NB4 (cell line): Measurements from ENCODE around the gene ELK1.

ENCODE experiments used
- DNase-seq: peaks from one replicate; pipeline ENCODE4 v3.0.0; 2010; ENCODE audit warnings: low read depth
- H3K4me3 ChIP-seq: one replicate; pipeline ENCODE4 v1.5.1; 2011; ENCODE audit warnings: mild to moderate bottlenecking, low read depth, low read length, moderate library complexity
- CTCF ChIP-seq: IDR thresholded peaks from one replicate; pipeline ENCODE4 v1.5.1; 2012; ENCODE audit warnings: low read depth, low read length
- MAX ChIP-seq: IDR thresholded peaks from 2 replicates; pipeline ENCODE4 v1.6.1; 2011; ENCODE audit warnings: low read depth, low read length
- MYC ChIP-seq: IDR thresholded peaks from 2 replicates; pipeline ENCODE4 v1.6.1; 2011; ENCODE audit warnings: low read depth, low read length
- POLR2A ChIP-seq: IDR thresholded peaks from 2 replicates; pipeline ENCODE4 v1.6.1; 2011; ENCODE audit warnings: mild to moderate bottlenecking; ENCODE audit not compliant: insufficient read length; ENCODE audit errors: extremely low read depth

The ELK1 gene

GRCh38 chrX:47646636-47647035 lies 3.7 kb downstream of the ELK1 start:
- no peak for TF ChIP-seq MAX
- no peak for TF ChIP-seq CTCF
- no peak for TF ChIP-seq MYC
- no peak for TF ChIP-seq POLR2A
- DNase-seq = no peak
- H3K4me3 ChIP-seq = no peak overlapping the region

GRCh38 chrX:47645530-47645929 lies 4.8 kb downstream of the ELK1 start:
- TF ChIP-seq POLR2A (no peak), MYC (no peak), MAX (no peak), CTCF (no peak)
- no peak for DNase-seq
- H3K4me3 ChIP-seq = no peak overlapping the region

- no peak overlapping the region for H3K4me3 ChIP-seq
- peak; percentile 28 for DNase-seq
- TF ChIP-seq POLR2A (no peak), MYC (no peak), MAX (no peak), CTCF (no peak)
These were observed 5.7 kb downstream of the ELK1 start for GRCh38 chrX:47644557-47645091.

- no peak overlapping the region for H3K4me3 ChIP-seq
- no peak for TF ChIP-seq MYC
- no peak for TF ChIP-seq POLR2A
- peak; percentile 35 for TF ChIP-seq CTCF
- no peak for TF ChIP-seq MAX
- peak; percentile 60 for DNase-seq
These were observed 6.4 kb downstream of the ELK1 start for GRCh38 chrX:47643926-47644325.

- no peak overlapping the region for H3K4me3 ChIP-seq
- no peak for TF ChIP-seq MAX
- TF ChIP-seq CTCF = no peak
- no peak for TF ChIP-seq MYC
- TF ChIP-seq POLR2A = no peak
- DNase-seq = no peak
These were observed 11.5 kb downstream of the ELK1 start for GRCh38 chrX:47638816-47639215.
